WTC11 (cell line): Measurements from ENCODE around the gene GPAT3. TPM values are rescaled to one million over a fixed set of nuclear protein-coding genes. Genes with fewer than 3 reads are reported as not detected.

ENCODE experiments used
- ATAC-seq: fragments of 200-7000 bp; cut with Tn5 transposase; 2 replicates; pipeline ENCODE4 v1.10.0; 2021; ENCODE audit warnings: mild to moderate bottlenecking, moderate library complexity
- CTCF ChIA-PET: fragments of 300-600 bp; sonication (Branson Sonifier 250); formaldehyde crosslinking; loops from one replicate; lab custom pipeline; 2021; ENCODE audit warnings: antibody characterized with exemption; lab: Charles Lee
- POLR2A ChIA-PET: fragments of 350-600 bp; sonication (Branson Sonifier 250); formaldehyde crosslinking; loops from one replicate; lab custom pipeline; 2021; ENCODE audit warnings: antibody characterized with exemption; lab: Charles Lee
- DNase-seq: peaks from one replicate; pipeline ENCODE4 v3.0.0; 2021; ENCODE audit warnings: low spot score
- H3K27ac Mint-ChIP-seq: 2 replicates; pipeline ENCODE4 v1.8.0; 2021; ENCODE audit warnings: mixed read lengths
- H3K27me3 Mint-ChIP-seq: 2 replicates; pipeline ENCODE4 v1.8.0; 2021; ENCODE audit warnings: low read depth, mild to moderate bottlenecking, moderate library complexity, mixed read lengths
- H3K36me3 Mint-ChIP-seq: 2 replicates; pipeline ENCODE4 v1.8.0; 2021; ENCODE audit warnings: mixed read lengths
- H3K4me1 Mint-ChIP-seq: 2 replicates; pipeline ENCODE4 v1.8.0; 2022; ENCODE audit warnings: mixed read lengths
- H3K4me3 Mint-ChIP-seq: 2 replicates; pipeline ENCODE4 v1.8.0; 2021; ENCODE audit warnings: mild to moderate bottlenecking, moderate library complexity, mixed read lengths
- H3K9me3 Mint-ChIP-seq: 2 replicates; pipeline ENCODE4 v1.8.0; 2021; ENCODE audit warnings: mixed read lengths
- ATF1 ChIP-seq: sonication (generic); formaldehyde crosslinking; IDR thresholded peaks from 2 replicates; pipeline ENCODE4 v1.8.1; 2023; ENCODE audit warnings: mild to moderate bottlenecking, moderate library complexity, missing genetic modification reagents
- CBFB ChIP-seq: sonication (generic); formaldehyde crosslinking; IDR thresholded peaks from 2 replicates; pipeline ENCODE4 v1.8.1; 2022; ENCODE audit warnings: mild to moderate bottlenecking, low read depth, missing genetic modification reagents
- CREB1 ChIP-seq: sonication (generic); formaldehyde crosslinking; IDR thresholded peaks from 2 replicates; pipeline ENCODE4 v1.8.0; 2023; ENCODE audit warnings: mild to moderate bottlenecking, missing genetic modification reagents
- ELF4 ChIP-seq: sonication (generic); formaldehyde crosslinking; IDR thresholded peaks from 2 replicates; pipeline ENCODE4 v1.8.1; 2022; ENCODE audit warnings: low read depth, mild to moderate bottlenecking, moderate library complexity, missing genetic modification reagents
- HMGA2 ChIP-seq: fragments of 250-450 bp; sonication (Bioruptor Pico); IDR thresholded peaks from 2 replicates; pipeline ENCODE4 v1.4.0; 2021; ENCODE audit warnings: mild to moderate bottlenecking, moderate library complexity
- JAZF1 ChIP-seq: fragments of 250-450 bp; sonication (Bioruptor Pico); IDR thresholded peaks from 2 replicates; pipeline ENCODE4 v1.9.0; 2021; ENCODE audit warnings: moderate library complexity, mild to moderate bottlenecking, inconsistent platforms
- JUN ChIP-seq: sonication (generic); formaldehyde crosslinking; IDR thresholded peaks from 2 replicates; pipeline ENCODE4 v1.8.0; 2023; ENCODE audit warnings: mild to moderate bottlenecking, missing genetic modification reagents
- KAT7 ChIP-seq: sonication (generic); formaldehyde crosslinking; IDR thresholded peaks from 2 replicates; pipeline ENCODE4 v1.8.1; 2023; ENCODE audit warnings: missing genetic modification reagents, mild to moderate bottlenecking, borderline replicate concordance
- MYBL2 ChIP-seq: sonication (generic); formaldehyde crosslinking; IDR thresholded peaks from 2 replicates; pipeline ENCODE4 v1.8.1; 2023; ENCODE audit warnings: mild to moderate bottlenecking, moderate library complexity, missing genetic modification reagents
- SMAD3 ChIP-seq: sonication (generic); formaldehyde crosslinking; IDR thresholded peaks from 2 replicates; pipeline ENCODE4 v1.8.0; 2022; ENCODE audit warnings: missing genetic modification reagents, mild to moderate bottlenecking, borderline replicate concordance
- SOX15 ChIP-seq: fragments of 250-450 bp; sonication (Bioruptor Pico); IDR thresholded peaks from 2 replicates; pipeline ENCODE4 v1.9.0; 2021; ENCODE audit warnings: mild to moderate bottlenecking
- TEAD1 ChIP-seq: sonication (generic); formaldehyde crosslinking; IDR thresholded peaks from 2 replicates; pipeline ENCODE4 v1.8.0; 2022; ENCODE audit warnings: mild to moderate bottlenecking, missing genetic modification reagents
- TEAD4 ChIP-seq: sonication (generic); formaldehyde crosslinking; IDR thresholded peaks from 2 replicates; pipeline ENCODE4 v1.8.0; 2022; ENCODE audit warnings: mild to moderate bottlenecking, missing genetic modification reagents
- ZNF138 ChIP-seq: sonication (generic); formaldehyde crosslinking; conservative IDR thresholded peaks from 2 replicates; pipeline ENCODE4 v1.8.1; 2022; ENCODE audit warnings: mild to moderate bottlenecking, moderate library complexity, missing genetic modification reagents
- ZNF416 ChIP-seq: fragments of 250-450 bp; sonication (Bioruptor Pico); IDR thresholded peaks from 2 replicates; pipeline ENCODE4 v1.9.0; 2021; ENCODE audit warnings: mild to moderate bottlenecking, inconsistent platforms
- ZNF423 ChIP-seq: fragments of 250-450 bp; sonication (Bioruptor Pico); IDR thresholded peaks from 2 replicates; pipeline ENCODE4 v2.1.2; 2022; ENCODE audit warnings: mild to moderate bottlenecking, moderate library complexity
- ZNF671 ChIP-seq: fragments of 250-450 bp; sonication (Bioruptor Pico); IDR thresholded peaks from 2 replicates; pipeline ENCODE4 v1.8.0; 2021; ENCODE audit warnings: mild to moderate bottlenecking
- total RNA-seq: library from RNA; stranded (reverse); gene quantifications from 3 replicates; pipeline ENCODE4 v1.2.3, GENCODE V29; 2021
- TF ChIP-seq, protein P1 (sequence below): fragments of 250-450 bp; sonication (Bioruptor Pico); IDR thresholded peaks from 2 replicates; pipeline ENCODE4 v2.1.2; 2022; ENCODE audit warnings: mild to moderate bottlenecking, moderate library complexity
- TF ChIP-seq, protein P2 (sequence below): sonication (generic); formaldehyde crosslinking; IDR thresholded peaks from 2 replicates; pipeline ENCODE4 v1.8.1; 2023; ENCODE audit warnings: mild to moderate bottlenecking, missing genetic modification reagents, moderate library complexity
- TF ChIP-seq, protein P3 (sequence below): sonication (generic); formaldehyde crosslinking; conservative IDR thresholded peaks from 2 replicates; pipeline ENCODE4 v1.8.1; 2022; ENCODE audit warnings: mild to moderate bottlenecking, missing genetic modification reagents
- TF ChIP-seq, protein P4 (sequence below): sonication (generic); formaldehyde crosslinking; IDR thresholded peaks from 2 replicates; pipeline ENCODE4 v1.8.1; 2023; ENCODE audit warnings: mild to moderate bottlenecking, missing genetic modification reagents, moderate library complexity
- TF ChIP-seq, protein P5 (sequence below): sonication (generic); formaldehyde crosslinking; IDR thresholded peaks from 2 replicates; pipeline ENCODE4 v1.8.0; 2022; ENCODE audit warnings: mild to moderate bottlenecking, missing genetic modification reagents
- TF ChIP-seq, protein P6 (sequence below): sonication (generic); formaldehyde crosslinking; IDR thresholded peaks from 2 replicates; pipeline ENCODE4 v1.8.1; 2022; ENCODE audit warnings: mild to moderate bottlenecking, missing genetic modification reagents, moderate library complexity, borderline replicate concordance
- TF ChIP-seq, protein P7 (sequence below): sonication (generic); formaldehyde crosslinking; IDR thresholded peaks from 2 replicates; pipeline ENCODE4 v1.8.1; 2022; ENCODE audit warnings: low read depth, mild to moderate bottlenecking, moderate library complexity, missing genetic modification reagents, borderline replicate concordance
- TF ChIP-seq, protein P8 (sequence below): sonication (generic); formaldehyde crosslinking; conservative IDR thresholded peaks from 2 replicates; pipeline ENCODE4 v1.8.1; 2023; ENCODE audit warnings: mild to moderate bottlenecking, low read depth, missing genetic modification reagents, moderate library complexity
- TF ChIP-seq, protein P9 (sequence below): sonication (generic); formaldehyde crosslinking; IDR thresholded peaks from 2 replicates; pipeline ENCODE4 v1.8.0; 2022; ENCODE audit warnings: mild to moderate bottlenecking, missing genetic modification reagents
- TF ChIP-seq, protein P10 (sequence below): fragments of 250-450 bp; sonication (Bioruptor Pico); IDR thresholded peaks from 2 replicates; pipeline ENCODE4 v1.8.0; 2021; ENCODE audit warnings: mild to moderate bottlenecking

Gene GPAT3
- total RNA-seq, 1 experiment from 2014 or later, result 1.3 TPM

DNA sequence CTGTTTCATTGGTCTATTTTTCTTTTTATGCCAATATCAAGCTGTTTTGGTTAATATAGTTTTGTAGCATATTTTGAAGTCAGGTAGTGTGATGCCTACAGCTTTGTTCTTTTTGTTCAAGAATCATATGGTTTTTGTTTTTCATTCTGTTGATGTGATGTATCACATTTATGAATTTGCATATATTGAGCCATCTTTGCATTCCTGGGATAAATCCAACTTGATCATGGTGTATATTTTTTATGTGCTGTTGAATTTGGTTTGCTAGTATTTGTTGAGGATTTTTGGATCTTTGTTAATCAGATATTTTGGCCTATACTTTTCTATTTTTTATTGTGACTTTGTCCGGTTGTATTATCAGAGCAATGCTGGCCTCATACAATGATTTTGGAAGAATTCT lies 74.8 kb downstream of the GPAT3 start:
- ATAC-seq (no peak), DNase-seq (no peak)
- Mint-ChIP-seq H3K4me1 (peaks cover 11% of the 10 kb centered on the region), H3K9me3 (peaks cover 39% of the 10 kb centered on the region), H3K27ac (no peak overlapping the region), H3K36me3 (peaks cover 23% of the 10 kb centered on the region), H3K27me3 (no peaks in the 10 kb centered on the region; the same call in 1 of the 2 replicates), H3K4me3 (no peak overlapping the region)
- TF ChIP-seq ZNF138 (no peak), ZNF671 (CRISPR knock-in tag) (no peak), CBFB (no peak), JAZF1 (no peak), ELF4 (CRISPR knock-in tag) (no peak), ATF1 (CRISPR knock-in tag) (no peak), SOX15 (no peak), ZNF423 (CRISPR knock-in tag) (no peak), ZNF416 (CRISPR knock-in tag) (no peak), KAT7 (CRISPR knock-in tag) (no peak), JUN (CRISPR knock-in tag) (no peak), SMAD3 (CRISPR knock-in tag) (no peak), MYBL2 (CRISPR knock-in tag) (no peak)
- TF ChIP-seq, protein P1, sequence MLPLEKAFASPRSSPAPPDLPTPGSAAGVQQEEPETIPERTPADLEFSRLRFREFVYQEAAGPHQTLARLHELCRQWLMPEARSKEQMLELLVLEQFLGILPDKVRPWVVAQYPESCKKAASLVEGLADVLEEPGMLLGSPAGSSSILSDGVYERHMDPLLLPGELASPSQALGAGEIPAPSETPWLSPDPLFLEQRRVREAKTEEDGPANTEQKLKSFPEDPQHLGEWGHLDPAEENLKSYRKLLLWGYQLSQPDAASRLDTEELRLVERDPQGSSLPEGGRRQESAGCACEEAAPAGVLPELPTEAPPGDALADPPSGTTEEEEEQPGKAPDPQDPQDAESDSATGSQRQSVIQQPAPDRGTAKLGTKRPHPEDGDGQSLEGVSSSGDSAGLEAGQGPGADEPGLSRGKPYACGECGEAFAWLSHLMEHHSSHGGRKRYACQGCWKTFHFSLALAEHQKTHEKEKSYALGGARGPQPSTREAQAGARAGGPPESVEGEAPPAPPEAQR (CRISPR knock-in tag), result no peak
- TF ChIP-seq, protein P2, sequence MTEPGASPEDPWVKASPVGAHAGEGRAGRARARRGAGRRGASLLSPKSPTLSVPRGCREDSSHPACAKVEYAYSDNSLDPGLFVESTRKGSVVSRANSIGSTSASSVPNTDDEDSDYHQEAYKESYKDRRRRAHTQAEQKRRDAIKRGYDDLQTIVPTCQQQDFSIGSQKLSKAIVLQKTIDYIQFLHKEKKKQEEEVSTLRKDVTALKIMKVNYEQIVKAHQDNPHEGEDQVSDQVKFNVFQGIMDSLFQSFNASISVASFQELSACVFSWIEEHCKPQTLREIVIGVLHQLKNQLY (CRISPR knock-in tag), result no peak
- TF ChIP-seq, protein P3, sequence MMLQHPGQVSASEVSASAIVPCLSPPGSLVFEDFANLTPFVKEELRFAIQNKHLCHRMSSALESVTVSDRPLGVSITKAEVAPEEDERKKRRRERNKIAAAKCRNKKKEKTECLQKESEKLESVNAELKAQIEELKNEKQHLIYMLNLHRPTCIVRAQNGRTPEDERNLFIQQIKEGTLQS (CRISPR knock-in tag), result no peak
- TF ChIP-seq, protein P4, sequence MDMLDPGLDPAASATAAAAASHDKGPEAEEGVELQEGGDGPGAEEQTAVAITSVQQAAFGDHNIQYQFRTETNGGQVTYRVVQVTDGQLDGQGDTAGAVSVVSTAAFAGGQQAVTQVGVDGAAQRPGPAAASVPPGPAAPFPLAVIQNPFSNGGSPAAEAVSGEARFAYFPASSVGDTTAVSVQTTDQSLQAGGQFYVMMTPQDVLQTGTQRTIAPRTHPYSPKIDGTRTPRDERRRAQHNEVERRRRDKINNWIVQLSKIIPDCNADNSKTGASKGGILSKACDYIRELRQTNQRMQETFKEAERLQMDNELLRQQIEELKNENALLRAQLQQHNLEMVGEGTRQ (CRISPR knock-in tag), result no peak
- TF ChIP-seq, protein P5, sequence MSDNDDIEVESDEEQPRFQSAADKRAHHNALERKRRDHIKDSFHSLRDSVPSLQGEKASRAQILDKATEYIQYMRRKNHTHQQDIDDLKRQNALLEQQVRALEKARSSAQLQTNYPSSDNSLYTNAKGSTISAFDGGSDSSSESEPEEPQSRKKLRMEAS, result no peak
- TF ChIP-seq, protein P6, sequence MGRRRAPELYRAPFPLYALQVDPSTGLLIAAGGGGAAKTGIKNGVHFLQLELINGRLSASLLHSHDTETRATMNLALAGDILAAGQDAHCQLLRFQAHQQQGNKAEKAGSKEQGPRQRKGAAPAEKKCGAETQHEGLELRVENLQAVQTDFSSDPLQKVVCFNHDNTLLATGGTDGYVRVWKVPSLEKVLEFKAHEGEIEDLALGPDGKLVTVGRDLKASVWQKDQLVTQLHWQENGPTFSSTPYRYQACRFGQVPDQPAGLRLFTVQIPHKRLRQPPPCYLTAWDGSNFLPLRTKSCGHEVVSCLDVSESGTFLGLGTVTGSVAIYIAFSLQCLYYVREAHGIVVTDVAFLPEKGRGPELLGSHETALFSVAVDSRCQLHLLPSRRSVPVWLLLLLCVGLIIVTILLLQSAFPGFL (CRISPR knock-in tag), result no peak
- TF ChIP-seq, protein P7, sequence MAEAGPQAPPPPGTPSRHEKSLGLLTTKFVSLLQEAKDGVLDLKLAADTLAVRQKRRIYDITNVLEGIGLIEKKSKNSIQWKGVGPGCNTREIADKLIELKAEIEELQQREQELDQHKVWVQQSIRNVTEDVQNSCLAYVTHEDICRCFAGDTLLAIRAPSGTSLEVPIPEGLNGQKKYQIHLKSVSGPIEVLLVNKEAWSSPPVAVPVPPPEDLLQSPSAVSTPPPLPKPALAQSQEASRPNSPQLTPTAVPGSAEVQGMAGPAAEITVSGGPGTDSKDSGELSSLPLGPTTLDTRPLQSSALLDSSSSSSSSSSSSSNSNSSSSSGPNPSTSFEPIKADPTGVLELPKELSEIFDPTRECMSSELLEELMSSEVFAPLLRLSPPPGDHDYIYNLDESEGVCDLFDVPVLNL (CRISPR knock-in tag), result no peak
- CTCF ChIA-PET, result no interaction called here
- POLR2A ChIA-PET, result no interaction called here

DNA sequence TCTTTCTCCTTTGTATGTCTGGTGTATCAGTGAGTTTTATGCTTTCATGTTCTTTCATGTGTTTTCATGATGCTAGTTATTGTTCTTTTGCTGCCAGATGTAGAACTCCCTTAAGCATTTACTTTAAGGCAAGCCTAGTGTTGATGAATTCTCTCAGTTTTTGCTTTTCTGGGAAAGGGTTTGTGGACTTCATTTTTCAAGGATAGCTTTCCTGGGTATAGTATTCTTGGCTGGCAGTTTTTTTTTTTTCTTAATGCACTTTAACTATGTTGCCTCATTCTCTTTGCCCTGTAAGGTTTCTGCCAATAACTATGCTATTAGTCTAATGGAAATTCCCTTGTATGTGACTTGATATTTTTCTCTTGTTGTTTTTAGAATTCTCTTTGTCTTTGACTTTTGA lies 77.1 kb downstream of the GPAT3 start:
- CTCF ChIA-PET, result no interaction called here
- Mint-ChIP-seq H3K4me3 (no peak overlapping the region), H3K9me3 (peaks cover 39% of the 10 kb centered on the region), H3K36me3 (peaks cover 23% of the 10 kb centered on the region), H3K27ac (no peak overlapping the region), H3K4me1 (peaks cover 15% of the 10 kb centered on the region), H3K27me3 (no peaks in the 10 kb centered on the region; the same call in 1 of the 2 replicates)
- no peak for ATAC-seq
- no peak for DNase-seq
- POLR2A ChIA-PET, result no interaction called here
- TF ChIP-seq, protein P8, sequence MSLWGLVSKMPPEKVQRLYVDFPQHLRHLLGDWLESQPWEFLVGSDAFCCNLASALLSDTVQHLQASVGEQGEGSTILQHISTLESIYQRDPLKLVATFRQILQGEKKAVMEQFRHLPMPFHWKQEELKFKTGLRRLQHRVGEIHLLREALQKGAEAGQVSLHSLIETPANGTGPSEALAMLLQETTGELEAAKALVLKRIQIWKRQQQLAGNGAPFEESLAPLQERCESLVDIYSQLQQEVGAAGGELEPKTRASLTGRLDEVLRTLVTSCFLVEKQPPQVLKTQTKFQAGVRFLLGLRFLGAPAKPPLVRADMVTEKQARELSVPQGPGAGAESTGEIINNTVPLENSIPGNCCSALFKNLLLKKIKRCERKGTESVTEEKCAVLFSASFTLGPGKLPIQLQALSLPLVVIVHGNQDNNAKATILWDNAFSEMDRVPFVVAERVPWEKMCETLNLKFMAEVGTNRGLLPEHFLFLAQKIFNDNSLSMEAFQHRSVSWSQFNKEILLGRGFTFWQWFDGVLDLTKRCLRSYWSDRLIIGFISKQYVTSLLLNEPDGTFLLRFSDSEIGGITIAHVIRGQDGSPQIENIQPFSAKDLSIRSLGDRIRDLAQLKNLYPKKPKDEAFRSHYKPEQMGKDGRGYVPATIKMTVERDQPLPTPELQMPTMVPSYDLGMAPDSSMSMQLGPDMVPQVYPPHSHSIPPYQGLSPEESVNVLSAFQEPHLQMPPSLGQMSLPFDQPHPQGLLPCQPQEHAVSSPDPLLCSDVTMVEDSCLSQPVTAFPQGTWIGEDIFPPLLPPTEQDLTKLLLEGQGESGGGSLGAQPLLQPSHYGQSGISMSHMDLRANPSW, result no peak
- TF ChIP-seq ELF4 (CRISPR knock-in tag) (no peak), HMGA2 (no peak), TEAD1 (CRISPR knock-in tag) (no peak), TEAD4 (CRISPR knock-in tag) (no peak), JAZF1 (no peak), CREB1 (CRISPR knock-in tag) (no peak)
- TF ChIP-seq, protein P9, sequence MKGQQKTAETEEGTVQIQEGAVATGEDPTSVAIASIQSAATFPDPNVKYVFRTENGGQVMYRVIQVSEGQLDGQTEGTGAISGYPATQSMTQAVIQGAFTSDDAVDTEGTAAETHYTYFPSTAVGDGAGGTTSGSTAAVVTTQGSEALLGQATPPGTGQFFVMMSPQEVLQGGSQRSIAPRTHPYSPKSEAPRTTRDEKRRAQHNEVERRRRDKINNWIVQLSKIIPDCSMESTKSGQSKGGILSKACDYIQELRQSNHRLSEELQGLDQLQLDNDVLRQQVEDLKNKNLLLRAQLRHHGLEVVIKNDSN, result no peak
- TF ChIP-seq, protein P10, sequence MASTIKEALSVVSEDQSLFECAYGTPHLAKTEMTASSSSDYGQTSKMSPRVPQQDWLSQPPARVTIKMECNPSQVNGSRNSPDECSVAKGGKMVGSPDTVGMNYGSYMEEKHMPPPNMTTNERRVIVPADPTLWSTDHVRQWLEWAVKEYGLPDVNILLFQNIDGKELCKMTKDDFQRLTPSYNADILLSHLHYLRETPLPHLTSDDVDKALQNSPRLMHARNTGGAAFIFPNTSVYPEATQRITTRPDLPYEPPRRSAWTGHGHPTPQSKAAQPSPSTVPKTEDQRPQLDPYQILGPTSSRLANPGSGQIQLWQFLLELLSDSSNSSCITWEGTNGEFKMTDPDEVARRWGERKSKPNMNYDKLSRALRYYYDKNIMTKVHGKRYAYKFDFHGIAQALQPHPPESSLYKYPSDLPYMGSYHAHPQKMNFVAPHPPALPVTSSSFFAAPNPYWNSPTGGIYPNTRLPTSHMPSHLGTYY (CRISPR knock-in tag), result no peak
